ENCODE measurements around the gene ACKR4. TPM values are rescaled to one million over a fixed set of nuclear protein-coding genes. Genes with fewer than 3 reads are reported as not detected.

The ACKR4 gene
- total RNA-seq, 1 donor: 0.72 TPM

- no peaks in the 10 kb centered on the region for H3K4me1 ChIP-seq (ENCODE audit: insufficient read depth, low read length)
- no peak overlapping the region for H3K27ac ChIP-seq (ENCODE audit: low read depth, low read length)
- H2AFZ ChIP-seq (ENCODE audit: low read length): no peak overlapping the region
- TF ChIP-seq CTCF (IDR thresholded peaks at IDR 0.05; ENCODE audit: extremely low read depth, low read depth, low read length): no peak
- H3K36me3 ChIP-seq (ENCODE audit: insufficient read depth, low read length): peaks cover 10% of the 10 kb centered on the region
- no peak for DNase-seq (ENCODE audit: insufficient read length, low spot score, missing footprints)
- H3K9me3 ChIP-seq (ENCODE audit: low read depth, low read length): no peaks in the 10 kb centered on the region
- no peaks in the 10 kb centered on the region for H3K79me2 ChIP-seq (ENCODE audit: insufficient read depth, low read length)
- no peak overlapping the region for H3K4me2 ChIP-seq (ENCODE audit: insufficient read depth, low read length)
- no peaks in the 10 kb centered on the region for H3K27me3 ChIP-seq (ENCODE audit: insufficient read depth, low read length)
- no peak overlapping the region for H3K4me3 ChIP-seq (ENCODE audit: insufficient read depth, low read length)
- H4K20me1 ChIP-seq (ENCODE audit: insufficient read depth, low read length): no peaks in the 10 kb centered on the region
Observed at GRCh38 chr3:132556508-132557159, 40.4 kb upstream of the ACKR4 start.

- Histone ChIP-seq H3K9me3 (ENCODE audit: low read depth, low read length) (no peaks in the 10 kb centered on the region), H3K4me1 (ENCODE audit: insufficient read depth, low read length) (no peaks in the 10 kb centered on the region), H3K4me2 (ENCODE audit: insufficient read depth, low read length) (no peak overlapping the region), H3K79me2 (ENCODE audit: insufficient read depth, low read length) (no peaks in the 10 kb centered on the region), H2AFZ (ENCODE audit: low read length) (no peak overlapping the region), H3K36me3 (ENCODE audit: insufficient read depth, low read length) (peaks cover 10% of the 10 kb centered on the region), H3K27ac (ENCODE audit: low read depth, low read length) (no peak overlapping the region), H3K4me3 (ENCODE audit: insufficient read depth, low read length) (no peak overlapping the region), H3K27me3 (ENCODE audit: insufficient read depth, low read length) (no peaks in the 10 kb centered on the region), H4K20me1 (ENCODE audit: insufficient read depth, low read length) (no peaks in the 10 kb centered on the region)
- TF ChIP-seq CTCF (IDR thresholded peaks at IDR 0.05; ENCODE audit: extremely low read depth, low read depth, low read length): no peak
- DNase-seq (ENCODE audit: insufficient read length, low spot score, missing footprints): no peak
Observed at GRCh38 chr3:132561003-132561402, 36.1 kb upstream of the ACKR4 start.

- no peaks in the 10 kb centered on the region for H4K20me1 ChIP-seq (ENCODE audit: insufficient read depth, low read length)
- no peak overlapping the region for H2AFZ ChIP-seq (ENCODE audit: low read length)
- no peaks in the 10 kb centered on the region for H3K4me1 ChIP-seq (ENCODE audit: insufficient read depth, low read length)
- no peak for DNase-seq (ENCODE audit: insufficient read length, low spot score, missing footprints)
- H3K27me3 ChIP-seq (ENCODE audit: insufficient read depth, low read length): no peaks in the 10 kb centered on the region
- H3K9me3 ChIP-seq (ENCODE audit: low read depth, low read length): no peaks in the 10 kb centered on the region
- no peak for TF ChIP-seq CTCF (IDR thresholded peaks at IDR 0.05; ENCODE audit: extremely low read depth, low read depth, low read length)
- peaks cover 10% of the 10 kb centered on the region for H3K36me3 ChIP-seq (ENCODE audit: insufficient read depth, low read length)
- H3K27ac ChIP-seq (ENCODE audit: low read depth, low read length): no peak overlapping the region
- no peak overlapping the region for H3K4me2 ChIP-seq (ENCODE audit: insufficient read depth, low read length)
- H3K79me2 ChIP-seq (ENCODE audit: insufficient read depth, low read length): no peaks in the 10 kb centered on the region
- H3K4me3 ChIP-seq (ENCODE audit: insufficient read depth, low read length): no peak overlapping the region
Observed at GRCh38 chr3:132563420-132564069, 33.5 kb upstream of the ACKR4 start.

GRCh38 chr3:132564070-132564465, 33.0 kb upstream of the ACKR4 start:
- Histone ChIP-seq H3K4me2 (ENCODE audit: insufficient read depth, low read length) (no peak overlapping the region), H4K20me1 (ENCODE audit: insufficient read depth, low read length) (no peaks in the 10 kb centered on the region), H3K9me3 (ENCODE audit: low read depth, low read length) (no peaks in the 10 kb centered on the region), H3K27ac (ENCODE audit: low read depth, low read length) (no peak overlapping the region), H3K4me3 (ENCODE audit: insufficient read depth, low read length) (no peak overlapping the region), H3K27me3 (ENCODE audit: insufficient read depth, low read length) (no peaks in the 10 kb centered on the region), H3K36me3 (ENCODE audit: insufficient read depth, low read length) (peaks cover 5% of the 10 kb centered on the region), H3K4me1 (ENCODE audit: insufficient read depth, low read length) (no peaks in the 10 kb centered on the region), H2AFZ (ENCODE audit: low read length) (no peak overlapping the region), H3K79me2 (ENCODE audit: insufficient read depth, low read length) (no peaks in the 10 kb centered on the region)
- TF ChIP-seq CTCF (IDR thresholded peaks at IDR 0.05; ENCODE audit: extremely low read depth, low read depth, low read length): no peak
- DNase-seq (ENCODE audit: insufficient read length, low spot score, missing footprints): no peak
